GM12878 (cell line): Measurements from ENCODE around the gene RIMBP2. TPM values are rescaled to one million over a fixed set of nuclear protein-coding genes. Genes with fewer than 3 reads are reported as not detected.

Experiments
- ATAC-seq: fragments of 200-7000 bp; cut with Tn5 transposase; 3 replicates; pipeline ENCODE4 v1.9.1; 2020; ENCODE audit warnings: mild to moderate bottlenecking, moderate library complexity
- BruUV-seq: library from RNA; stranded (reverse); fragments of 400-500 nt; replicated peaks from 2 replicates; lab custom pipeline; 2021; lab: Mats Ljungman, UMichigan
- CTCF ChIA-PET: fragments of 300-600 bp; sonication (Branson Sonifier 250); formaldehyde crosslinking; extraction: SDS; loops from one replicate; lab custom pipeline; 2021; ENCODE audit warnings: inconsistent platforms; lab: Yijun Ruan, JAX
- POLR2A ChIA-PET: fragments of 350-600 bp; formaldehyde crosslinking; extraction: SDS; loops from one replicate; lab custom pipeline; 2021; ENCODE audit warnings: inconsistent platforms; lab: Charles Lee
- RAD21 ChIA-PET: fragments of 300-600 bp; sonication (Branson Sonifier 250); formaldehyde crosslinking; loops from one replicate; lab custom pipeline; 2023; ENCODE audit warnings: antibody characterized with exemption; ENCODE audit not compliant: unreplicated experiment; lab: Charles Lee
- SMC1A ChIA-PET: fragments of 300-600 bp; sonication (Branson Sonifier 250); formaldehyde crosslinking; loops from one replicate; lab custom pipeline; 2023; ENCODE audit not compliant: unreplicated experiment, uncharacterized antibody; lab: Charles Lee
- DNase-seq: peaks from one replicate; pipeline ENCODE4 v3.0.0-alpha.2; 2011; ENCODE audit warnings: low read depth, low spot score
- FAIRE-seq: peaks from 3 replicates; lab custom pipeline; 2011; peaks lifted over from hg19 to GRCh38; lab: Jason Lieb, UNC
- H2AFZ ChIP-seq: 2 replicates; pipeline ENCODE4 v1.6.0; 2011; ENCODE audit warnings: low read depth, low read length, control low read depth; ENCODE audit not compliant: control insufficient read depth
- H3K27ac ChIP-seq: 2 replicates; pipeline ENCODE4 v1.5.1; 2011; ENCODE audit warnings: control low read depth; ENCODE audit not compliant: control insufficient read depth, insufficient read depth
- H3K27me3 ChIP-seq, 2 experiments: replicated peaks in 1 of 2; 2 replicates each; pipeline versions ENCODE4 v1.6.0 to v1.6.1; 2011; ENCODE audit warnings: low read length in 1 of 2; ENCODE audit not compliant: control insufficient read depth in 2 of 2, insufficient read depth in 2 of 2
- H3K36me3 ChIP-seq, 2 experiments: 2 replicates each; pipeline ENCODE4 v1.5.1; 2011; ENCODE audit warnings: low read length in 1 of 2; ENCODE audit not compliant: control insufficient read depth in 2 of 2, insufficient read depth in 2 of 2
- H3K4me1 ChIP-seq: 2 replicates; pipeline ENCODE4 v1.6.1; 2011; ENCODE audit warnings: mild to moderate bottlenecking, low read length, moderate library complexity, mixed read lengths; ENCODE audit not compliant: control insufficient read depth, insufficient read depth
- H3K4me2 ChIP-seq: 2 replicates; pipeline ENCODE4 v1.6.0; 2011; ENCODE audit warnings: control low read depth; ENCODE audit not compliant: control insufficient read depth, insufficient read depth
- H3K4me3 ChIP-seq: fragments of 200-600 bp; sonication (generic); 2 replicates; pipeline ENCODE4 v1.5.1; 2016
- H3K79me2 ChIP-seq: 2 replicates; pipeline ENCODE4 v1.6.0; 2011; ENCODE audit warnings: low read length; ENCODE audit not compliant: control insufficient read depth, insufficient read depth
- H3K9ac ChIP-seq: 2 replicates; pipeline ENCODE4 v1.8.0; 2011; ENCODE audit warnings: low read length, control low read depth, mixed read lengths; ENCODE audit not compliant: control insufficient read depth, insufficient read depth
- H3K9me3 ChIP-seq: replicated peaks from 3 replicates; pipeline ENCODE4 v1.5.1; 2011; ENCODE audit warnings: mild to moderate bottlenecking, low read length; ENCODE audit not compliant: control insufficient read depth, insufficient read depth
- H4K20me1 ChIP-seq: 2 replicates; pipeline ENCODE4 v1.6.0; 2011; ENCODE audit not compliant: control insufficient read depth, insufficient read depth
- BCL11A ChIP-seq: IDR thresholded peaks from 2 replicates; pipeline ENCODE4 v1.6.1; 2011; ENCODE audit warnings: low read depth, low read length
- BRCA1 ChIP-seq: IDR thresholded peaks from 2 replicates; pipeline ENCODE4 v1.6.1; 2011; ENCODE audit warnings: low read depth, low read length, improper control_type of control experiment
- EGR1 ChIP-seq, 2 experiments: IDR thresholded peaks; 1 replicate in 1 of 2; 2 replicates in 1 of 2; pipeline ENCODE4 v1.6.1; 2011 to 2012; ENCODE audit warnings: low read depth in 2 of 2, low read length in 2 of 2, borderline replicate concordance in 1 of 2, mild to moderate bottlenecking in 1 of 2, moderate library complexity in 1 of 2
- ESRRA ChIP-seq: IDR thresholded peaks from 2 replicates; pipeline ENCODE4 v1.6.1; 2012; ENCODE audit warnings: mild to moderate bottlenecking, low read length, improper control_type of control experiment
- FOXM1 ChIP-seq: IDR thresholded peaks from 2 replicates; pipeline ENCODE4 v1.6.1; 2012; ENCODE audit warnings: low read depth, mild to moderate bottlenecking, inconsistent platforms, low read length, moderate library complexity
- GABPA ChIP-seq: IDR thresholded peaks from 2 replicates; pipeline ENCODE4 v1.6.1; 2014; ENCODE audit warnings: antibody characterized with exemption, low read depth, mild to moderate bottlenecking, inconsistent platforms
- MXI1 ChIP-seq: fragments of 150-350 bp; IDR thresholded peaks from 2 replicates; pipeline ENCODE4 v1.6.1; 2011; ENCODE audit warnings: low read depth, mild to moderate bottlenecking, inconsistent platforms, low read length, improper control_type of control experiment
- MYB ChIP-seq: fragments of 150-350 bp; IDR thresholded peaks from 2 replicates; pipeline ENCODE4 v1.6.1; 2014; ENCODE audit warnings: mild to moderate bottlenecking, low read depth, low read length, borderline replicate concordance
- POLR2A ChIP-seq: IDR thresholded peaks from 2 replicates; pipeline ENCODE4 v1.6.1; 2011; ENCODE audit warnings: low read depth, mild to moderate bottlenecking, low read length
- SMAD1 ChIP-seq: fragments of 450-650 bp; IDR thresholded peaks from 2 replicates; pipeline ENCODE4 v1.6.1; 2018; ENCODE audit warnings: mild to moderate bottlenecking, low read depth; ENCODE audit not compliant: partially characterized antibody
- TARDBP ChIP-seq: IDR thresholded peaks from 2 replicates; pipeline ENCODE4 v1.6.1; 2016; ENCODE audit warnings: borderline replicate concordance
- ZNF274 ChIP-seq: IDR thresholded peaks from one replicate; pipeline ENCODE4 v1.8.0; 2011; ENCODE audit not compliant: insufficient read length, insufficient read depth
- ZNF622 ChIP-seq: fragments of 450-650 bp; IDR thresholded peaks from 2 replicates; pipeline ENCODE4 v1.6.1; 2017; ENCODE audit warnings: mild to moderate bottlenecking, inconsistent platforms
- WGBS: methylation state at CpG from one replicate; pipeline ENCODE4 v1.1.6; 2016; ENCODE audit warnings: low lambda C conversion rate; ENCODE audit not compliant: insufficient replicate concordance, insufficient coverage; ENCODE audit errors: missing lambda C conversion rate; 5-methylcytosine and 5-hydroxymethylcytosine counted together
- in situ Hi-C: fragments of 300-500 bp; cut with MboI; formaldehyde crosslinking; loops from 9 replicates; pipeline ENCODE4 v1.14.3; 2018; ENCODE audit warnings: mixed read lengths
- intact Hi-C: fragments of 100-400 bp; cut with micrococcal nuclease; formaldehyde crosslinking; loops from one replicate; pipeline ENCODE4 v1.14.2; 2022; ENCODE audit not compliant: unreplicated experiment
- polyA plus RNA-seq, 11 experiments: library from polyadenylated mRNA; depleted of rRNA in 4 of 11; unstranded in 6 of 11; stranded (reverse) in 5 of 11; fragments of >200 nt; fragmentation: Nextera tagmentation in 4 of 11; fragmentation: Illumina TruSeq in 1 of 11; extraction: Ambion mirVana in 4 of 11; extraction: Trizol in 1 of 11; gene quantifications; 1 replicate in 1 of 11; 2 replicates in 10 of 11; pipeline versions ENCODE4 v1.2.1 to v1.2.3, GENCODE V29; 2011 to 2016; ENCODE audit warnings: inconsistent platforms in 2 of 11, missing spikeins in 2 of 11, low read depth in 1 of 11
- total RNA-seq, 4 experiments: library from RNA; depleted of rRNA in 3 of 4; stranded (reverse); fragments of >200 nt in 3 of 4; fragmentation: Illumina TruSeq in 1 of 4; extraction: Trizol in 1 of 4; gene quantifications; 2 replicates each; pipeline versions ENCODE4 v1.2.1 to v1.2.3, GENCODE V29; 2013 to 2021
- TF ChIP-seq, protein P1 (sequence below): fragments of 450-650 bp; formaldehyde crosslinking; IDR thresholded peaks from 2 replicates; pipeline ENCODE4 v1.4.0; 2022; ENCODE audit warnings: mild to moderate bottlenecking, moderate library complexity
- TF ChIP-seq, protein P2 (sequence below): IDR thresholded peaks from 2 replicates; pipeline ENCODE4 v1.6.1; 2012; ENCODE audit warnings: low read depth, low read length, improper control_type of control experiment

RIMBP2 gene
- total and polyA plus RNA-seq, 10 of the 15 experiments (the other 5 are each of a cell fraction or from before 2014, with no cell fraction given): 0.04 to 2.9 (median 0.07) TPM; not detected in 1

DNA sequence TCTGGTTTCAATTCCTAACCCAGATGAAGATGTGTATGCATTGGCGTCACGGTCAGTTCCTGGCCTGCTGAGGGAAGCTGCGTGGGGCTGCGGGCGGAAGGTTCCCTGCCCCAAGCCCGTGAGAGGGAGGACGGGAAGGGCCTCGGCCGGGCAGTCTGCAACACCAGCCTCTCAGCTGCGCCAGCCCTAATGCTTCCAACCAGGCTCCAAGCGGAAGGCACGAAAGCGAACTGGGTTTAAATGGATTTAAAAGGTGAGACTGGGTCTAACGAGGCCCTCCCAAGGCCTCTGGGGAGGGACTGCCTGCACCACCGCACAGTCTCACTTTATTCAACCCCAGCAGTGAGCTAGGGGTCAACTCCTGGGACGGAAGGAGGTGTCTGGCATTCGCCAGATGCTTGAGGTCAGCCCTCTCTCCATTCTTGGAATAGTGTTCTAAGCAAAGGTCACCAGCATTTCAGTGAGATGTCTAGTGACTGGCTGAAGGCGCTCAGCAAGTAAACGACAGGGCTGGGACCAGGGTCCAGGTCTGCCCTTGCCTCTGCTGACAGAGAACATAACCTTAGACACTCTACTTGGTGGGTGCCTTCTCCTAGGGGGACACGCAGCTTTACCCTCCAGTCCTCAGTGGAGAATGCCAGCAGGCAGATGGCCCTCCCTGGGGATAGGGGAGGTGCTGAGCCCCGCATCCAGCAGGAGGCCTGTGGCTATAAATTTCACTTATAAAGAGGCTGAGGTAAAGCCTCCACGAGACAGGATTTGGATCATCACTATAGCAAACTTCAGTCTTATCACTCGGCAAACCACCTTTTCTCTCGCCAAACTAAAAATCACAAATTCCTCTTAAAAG is 286.2 kb downstream of the RIMBP2 start:
- Histone ChIP-seq H3K9ac (no peak overlapping the region), H2AFZ (no peak overlapping the region), H3K4me1 (no peaks in the 10 kb centered on the region), H3K79me2 (no peaks in the 10 kb centered on the region), H3K36me3 (no peaks in the 10 kb centered on the region; a peak in 1 of 4 replicates), H3K27ac (no peak overlapping the region), H3K4me3 (no peak overlapping the region), H4K20me1 (no peaks in the 10 kb centered on the region), H3K9me3 (no peaks in the 10 kb centered on the region; the same call in 2 of the 3 replicates), H3K27me3 (no peaks in the 10 kb centered on the region), H3K4me2 (no peak overlapping the region)
- POLR2A ChIA-PET: no interaction called here
- WGBS: 46% methylated on average over 24 of the region's 24 CpGs
- DNase-seq (no peak), ATAC-seq (no peak), FAIRE-seq (no peak)
- in situ Hi-C loops (no loop called here), intact Hi-C loops (no loop called here)
- SMC1A ChIA-PET: no interaction called here
- BruUV-seq: no TSS peak
- no peak for TF ChIP-seq EGR1 (IDR thresholded peaks at IDR 0.05; ENCODE audit: borderline replicate concordance in 1 of 2, low read depth in 2 of 2, low read length in 2 of 2)
- TF ChIP-seq ESRRA: no peak
- TF ChIP-seq, protein P1, sequence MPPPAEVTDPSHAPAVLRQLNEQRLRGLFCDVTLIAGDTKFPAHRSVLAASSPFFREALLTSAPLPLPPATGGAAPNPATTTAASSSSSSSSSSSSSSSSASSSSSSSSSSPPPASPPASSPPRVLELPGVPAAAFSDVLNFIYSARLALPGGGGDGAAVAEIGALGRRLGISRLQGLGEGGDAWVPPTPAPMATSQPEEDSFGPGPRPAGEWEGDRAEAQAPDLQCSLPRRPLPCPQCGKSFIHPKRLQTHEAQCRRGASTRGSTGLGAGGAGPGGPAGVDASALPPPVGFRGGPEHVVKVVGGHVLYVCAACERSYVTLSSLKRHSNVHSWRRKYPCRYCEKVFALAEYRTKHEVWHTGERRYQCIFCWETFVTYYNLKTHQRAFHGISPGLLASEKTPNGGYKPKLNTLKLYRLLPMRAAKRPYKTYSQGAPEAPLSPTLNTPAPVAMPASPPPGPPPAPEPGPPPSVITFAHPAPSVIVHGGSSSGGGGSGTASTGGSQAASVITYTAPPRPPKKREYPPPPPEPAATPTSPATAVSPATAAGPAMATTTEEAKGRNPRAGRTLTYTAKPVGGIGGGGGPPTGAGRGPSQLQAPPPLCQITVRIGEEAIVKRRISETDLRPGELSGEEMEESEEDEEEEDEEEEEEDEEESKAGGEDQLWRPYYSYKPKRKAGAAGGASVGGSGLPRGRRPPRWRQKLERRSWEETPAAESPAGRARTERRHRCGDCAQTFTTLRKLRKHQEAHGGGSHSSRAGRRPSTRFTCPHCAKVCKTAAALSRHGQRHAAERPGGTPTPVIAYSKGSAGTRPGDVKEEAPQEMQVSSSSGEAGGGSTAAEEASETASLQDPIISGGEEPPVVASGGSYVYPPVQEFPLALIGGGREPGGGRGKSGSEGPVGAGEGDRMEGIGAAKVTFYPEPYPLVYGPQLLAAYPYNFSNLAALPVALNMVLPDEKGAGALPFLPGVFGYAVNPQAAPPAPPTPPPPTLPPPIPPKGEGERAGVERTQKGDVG (CRISPR knock-in tag): no peak
- no peak for TF ChIP-seq ZNF274
- no peak for TF ChIP-seq SMAD1
- TF ChIP-seq, protein P2, sequence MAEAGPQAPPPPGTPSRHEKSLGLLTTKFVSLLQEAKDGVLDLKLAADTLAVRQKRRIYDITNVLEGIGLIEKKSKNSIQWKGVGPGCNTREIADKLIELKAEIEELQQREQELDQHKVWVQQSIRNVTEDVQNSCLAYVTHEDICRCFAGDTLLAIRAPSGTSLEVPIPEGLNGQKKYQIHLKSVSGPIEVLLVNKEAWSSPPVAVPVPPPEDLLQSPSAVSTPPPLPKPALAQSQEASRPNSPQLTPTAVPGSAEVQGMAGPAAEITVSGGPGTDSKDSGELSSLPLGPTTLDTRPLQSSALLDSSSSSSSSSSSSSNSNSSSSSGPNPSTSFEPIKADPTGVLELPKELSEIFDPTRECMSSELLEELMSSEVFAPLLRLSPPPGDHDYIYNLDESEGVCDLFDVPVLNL: no peak
- TF ChIP-seq BCL11A: no peak
- no peak for TF ChIP-seq GABPA
- TF ChIP-seq BRCA1: no peak
- no peak for TF ChIP-seq ZNF622
- TF ChIP-seq MXI1: no peak
- no peak for TF ChIP-seq POLR2A
- TF ChIP-seq FOXM1: no peak
- no peak for TF ChIP-seq MYB
- no peak for TF ChIP-seq TARDBP
- CTCF ChIA-PET: no interaction called here
- RAD21 ChIA-PET: no interaction called here
